GM23338 (cell line): ENCODE results near the gene ELFN1. TPM values are rescaled to one million over a fixed set of nuclear protein-coding genes. Genes with fewer than 3 reads are reported as not detected.

Experiments used
- ATAC-seq: fragments of 200-7000 bp; cut with Tn5 transposase; 3 replicates; pipeline ENCODE4 v1.9.1; 2020
- DNase-seq: peaks from one replicate; pipeline ENCODE4 v3.0.0-alpha.2; 2015; ENCODE audit warnings: low spot score
- H2AFZ ChIP-seq: fragments of 200-600 bp; sonication (generic); 2 replicates; pipeline ENCODE4 v1.8.0; 2016; ENCODE audit warnings: antibody characterized with exemption, mild to moderate bottlenecking, moderate library complexity
- H3F3A ChIP-seq: fragments of 200-600 bp; sonication (generic); replicated peaks from 2 replicates; pipeline ENCODE4 v1.8.0; 2017; ENCODE audit warnings: antibody characterized with exemption, mixed run types, low read depth
- H3K27ac ChIP-seq: fragments of 200-600 bp; sonication (generic); 2 replicates; pipeline ENCODE4 v1.6.1; 2016; ENCODE audit warnings: low read depth
- H3K27me3 ChIP-seq: fragments of 200-600 bp; sonication (generic); 2 replicates; pipeline ENCODE4 v1.8.0; 2016; ENCODE audit warnings: mild to moderate bottlenecking, mixed run types, moderate library complexity; ENCODE audit not compliant: insufficient read depth
- H3K36me3 ChIP-seq: fragments of 200-600 bp; sonication (generic); 2 replicates; pipeline ENCODE4 v1.8.0; 2016; ENCODE audit warnings: mild to moderate bottlenecking; ENCODE audit not compliant: insufficient read depth
- H3K4me1 ChIP-seq: fragments of 200-600 bp; sonication (generic); 2 replicates; pipeline ENCODE4 v1.8.0; 2016; ENCODE audit warnings: mild to moderate bottlenecking, moderate library complexity; ENCODE audit not compliant: insufficient read depth
- H3K4me2 ChIP-seq: fragments of 200-600 bp; sonication (generic); 2 replicates; pipeline ENCODE4 v1.7.1; 2017; ENCODE audit warnings: mixed run types
- H3K4me3 ChIP-seq: fragments of 200-600 bp; sonication (generic); 2 replicates; pipeline ENCODE4 v1.6.1; 2016; ENCODE audit warnings: mixed run types
- H3K79me2 ChIP-seq: fragments of 200-600 bp; sonication (generic); replicated peaks from 2 replicates; pipeline ENCODE4 v1.8.0; 2017; ENCODE audit warnings: mild to moderate bottlenecking; ENCODE audit not compliant: insufficient read depth
- H3K9me2 ChIP-seq: fragments of 200-600 bp; sonication (generic); 2 replicates; pipeline ENCODE4 v1.8.0; 2017; ENCODE audit not compliant: insufficient read depth
- H4K20me1 ChIP-seq: fragments of 200-600 bp; sonication (generic); replicated peaks from 2 replicates; pipeline ENCODE4 v1.8.0; 2017; ENCODE audit warnings: mild to moderate bottlenecking; ENCODE audit not compliant: insufficient read depth
- H3K27ac Mint-ChIP-seq: 2 replicates; pipeline ENCODE4 v1.8.0; 2020; ENCODE audit warnings: inconsistent platforms, mild to moderate bottlenecking, moderate library complexity, mixed read lengths
- H3K27me3 Mint-ChIP-seq: 3 replicates; pipeline ENCODE4 v1.8.0; 2022; ENCODE audit warnings: low read depth, mild to moderate bottlenecking, moderate library complexity, mixed read lengths, inconsistent platforms; ENCODE audit not compliant: insufficient read depth, poor library complexity
- H3K36me3 Mint-ChIP-seq: 3 replicates; pipeline ENCODE4 v1.8.0; 2021; ENCODE audit warnings: low read depth, mild to moderate bottlenecking, inconsistent platforms, moderate library complexity, mixed read lengths
- H3K4me1 Mint-ChIP-seq: 3 replicates; pipeline ENCODE4 v1.8.0; 2020; ENCODE audit warnings: mild to moderate bottlenecking, inconsistent platforms, mixed read lengths
- H3K4me3 Mint-ChIP-seq: 3 replicates; pipeline ENCODE4 v1.8.0; 2021; ENCODE audit warnings: moderate library complexity, mild to moderate bottlenecking, inconsistent platforms, mixed read lengths
- H3K9me3 Mint-ChIP-seq: 3 replicates; pipeline ENCODE4 v1.8.0; 2020; ENCODE audit warnings: moderate library complexity, mild to moderate bottlenecking, inconsistent platforms, mixed read lengths
- CREB1 ChIP-seq: fragments of 250-450 bp; sonication (Bioruptor Pico); IDR thresholded peaks from 2 replicates; pipeline ENCODE4 v1.5.0; 2020; ENCODE audit warnings: low read depth, mild to moderate bottlenecking, moderate library complexity
- EZH2 ChIP-seq: fragments of 200-600 bp; sonication (generic); IDR thresholded peaks from one replicate; pipeline ENCODE4 v1.8.0; 2017; ENCODE audit warnings: antibody characterized with exemption, mild to moderate bottlenecking, low read depth; ENCODE audit not compliant: unreplicated experiment
- EZH2phosphoT487 ChIP-seq: fragments of 200-600 bp; sonication (generic); IDR thresholded peaks from one replicate; pipeline ENCODE4 v1.8.1; 2018; ENCODE audit warnings: antibody characterized with exemption; ENCODE audit not compliant: unreplicated experiment
- JUNB ChIP-seq: IDR thresholded peaks from one replicate; pipeline ENCODE4 v1.6.1; 2016; ENCODE audit warnings: antibody characterized with exemption; ENCODE audit not compliant: unreplicated experiment
- POLR2AphosphoS5 ChIP-seq: IDR thresholded peaks from 2 replicates; pipeline ENCODE4 v1.6.1; 2016; ENCODE audit warnings: antibody characterized with exemption, low read depth
- STAT1 ChIP-seq: IDR thresholded peaks from one replicate; pipeline ENCODE4 v1.6.1; 2016; ENCODE audit warnings: antibody characterized with exemption; ENCODE audit not compliant: unreplicated experiment
- ZNF114 ChIP-seq: fragments of 250-450 bp; sonication (Bioruptor Pico); IDR thresholded peaks from 2 replicates; pipeline ENCODE4 v1.5.0; 2020; ENCODE audit warnings: mild to moderate bottlenecking, moderate library complexity
- ZNF331 ChIP-seq: fragments of 250-450 bp; sonication (Bioruptor Pico); IDR thresholded peaks from 2 replicates; pipeline ENCODE4 v1.5.0; 2020; ENCODE audit warnings: low read depth, mild to moderate bottlenecking, moderate library complexity
- polyA plus RNA-seq: library from polyadenylated mRNA; unstranded; fragments of >200 nt; fragmentation: Nextera tagmentation; extraction: Ambion mirVana; gene quantifications from 2 replicates; pipeline ENCODE4 v1.2.1, GENCODE V29; 2016
- total RNA-seq: library from RNA; depleted of rRNA; stranded (reverse); fragments of >200 nt; shearing (Covaris generic); gene quantifications from 2 replicates; pipeline ENCODE4 v1.2.3, GENCODE V29; 2014
- TF ChIP-seq, protein P1 (sequence below): IDR thresholded peaks from 2 replicates; pipeline ENCODE4 v1.6.1; 2016; ENCODE audit warnings: antibody characterized with exemption
- TF ChIP-seq, protein P2 (sequence below): IDR thresholded peaks from one replicate; pipeline ENCODE4 v1.6.1; 2018; ENCODE audit warnings: antibody characterized with exemption; ENCODE audit not compliant: unreplicated experiment
- TF ChIP-seq, protein P3 (sequence below), 2 experiments: fragments of 200-600 bp in 1 of 2; sonication (generic) in 1 of 2; conservative IDR thresholded peaks; 2 replicates each; pipeline versions ENCODE4 v1.5.1 to v1.6.1; 2016 to 2017; ENCODE audit warnings: antibody characterized with exemption in 2 of 2, low read depth in 2 of 2, mild to moderate bottlenecking in 2 of 2, moderate library complexity in 1 of 2

Gene ELFN1
- total and polyA plus RNA-seq, 2 experiments from 2014 or later, result 0.08 to 3.5 TPM

DNA sequence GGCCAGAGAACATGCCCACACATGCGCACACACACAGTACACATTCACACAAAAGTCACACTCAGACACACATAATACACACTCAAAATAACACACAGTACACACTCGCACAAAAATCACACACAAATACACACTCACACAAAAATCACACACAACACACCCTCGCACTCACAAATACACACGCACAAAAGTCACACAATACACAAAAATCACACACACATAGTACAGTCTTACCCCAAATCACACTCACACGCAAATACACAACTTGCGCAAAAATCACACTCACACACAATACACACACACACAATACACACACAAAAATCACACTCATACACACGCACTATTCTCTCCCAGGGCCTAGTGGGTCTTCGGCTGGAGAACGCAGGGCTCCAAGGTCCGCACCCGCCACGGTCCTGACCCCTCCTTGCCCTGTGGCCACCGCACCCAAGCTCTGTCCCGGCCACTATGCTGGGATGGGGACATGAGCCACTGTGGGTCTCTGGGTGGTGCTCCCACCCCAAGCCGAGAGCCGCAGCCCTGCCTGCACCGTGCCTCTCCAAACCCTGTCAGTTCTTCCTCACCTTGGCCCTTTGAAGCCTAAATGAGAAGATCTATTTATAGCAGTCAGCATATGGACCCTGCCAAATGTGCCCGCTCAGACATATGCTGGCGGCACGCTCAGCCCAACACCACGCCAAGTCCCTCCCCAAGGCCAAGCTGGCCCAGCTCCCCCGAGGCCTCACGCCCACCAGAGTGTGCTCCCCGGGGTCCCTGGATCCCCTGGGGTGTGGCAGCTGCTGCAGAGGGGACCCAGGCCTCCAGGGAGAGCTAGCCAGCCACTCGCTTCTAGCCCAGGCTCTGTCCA is 55.9 kb downstream of the ELFN1 start:
- Histone ChIP-seq H3F3A (no peaks in the 10 kb centered on the region), H3K79me2 (no peaks in the 10 kb centered on the region), H2AFZ (no peak overlapping the region), H3K27ac (no peak overlapping the region), H4K20me1 (no peaks in the 10 kb centered on the region), H3K4me3 (no peak overlapping the region), H3K9me2 (no peaks in the 10 kb centered on the region), H3K4me1 (no peaks in the 10 kb centered on the region), H3K27me3 (no peaks in the 10 kb centered on the region), H3K4me2 (no peak overlapping the region), H3K36me3 (no peaks in the 10 kb centered on the region)
- H3K27ac Mint-ChIP-seq, result no peak overlapping the region
- H3K4me3 Mint-ChIP-seq, result no peak overlapping the region; the same call in 2 of the 3 replicates
- peaks cover 5% of the 10 kb centered on the region for H3K27me3 Mint-ChIP-seq
- H3K4me1 Mint-ChIP-seq, result peaks cover 14% of the 10 kb centered on the region
- H3K36me3 Mint-ChIP-seq, result peaks cover 9% of the 10 kb centered on the region; the same call in 2 of the 3 replicates
- no peak for TF ChIP-seq STAT1
- TF ChIP-seq, protein P1, sequence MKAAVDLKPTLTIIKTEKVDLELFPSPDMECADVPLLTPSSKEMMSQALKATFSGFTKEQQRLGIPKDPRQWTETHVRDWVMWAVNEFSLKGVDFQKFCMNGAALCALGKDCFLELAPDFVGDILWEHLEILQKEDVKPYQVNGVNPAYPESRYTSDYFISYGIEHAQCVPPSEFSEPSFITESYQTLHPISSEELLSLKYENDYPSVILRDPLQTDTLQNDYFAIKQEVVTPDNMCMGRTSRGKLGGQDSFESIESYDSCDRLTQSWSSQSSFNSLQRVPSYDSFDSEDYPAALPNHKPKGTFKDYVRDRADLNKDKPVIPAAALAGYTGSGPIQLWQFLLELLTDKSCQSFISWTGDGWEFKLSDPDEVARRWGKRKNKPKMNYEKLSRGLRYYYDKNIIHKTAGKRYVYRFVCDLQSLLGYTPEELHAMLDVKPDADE, result no peak
- no peak for TF ChIP-seq POLR2AphosphoS5
- TF ChIP-seq, protein P2, sequence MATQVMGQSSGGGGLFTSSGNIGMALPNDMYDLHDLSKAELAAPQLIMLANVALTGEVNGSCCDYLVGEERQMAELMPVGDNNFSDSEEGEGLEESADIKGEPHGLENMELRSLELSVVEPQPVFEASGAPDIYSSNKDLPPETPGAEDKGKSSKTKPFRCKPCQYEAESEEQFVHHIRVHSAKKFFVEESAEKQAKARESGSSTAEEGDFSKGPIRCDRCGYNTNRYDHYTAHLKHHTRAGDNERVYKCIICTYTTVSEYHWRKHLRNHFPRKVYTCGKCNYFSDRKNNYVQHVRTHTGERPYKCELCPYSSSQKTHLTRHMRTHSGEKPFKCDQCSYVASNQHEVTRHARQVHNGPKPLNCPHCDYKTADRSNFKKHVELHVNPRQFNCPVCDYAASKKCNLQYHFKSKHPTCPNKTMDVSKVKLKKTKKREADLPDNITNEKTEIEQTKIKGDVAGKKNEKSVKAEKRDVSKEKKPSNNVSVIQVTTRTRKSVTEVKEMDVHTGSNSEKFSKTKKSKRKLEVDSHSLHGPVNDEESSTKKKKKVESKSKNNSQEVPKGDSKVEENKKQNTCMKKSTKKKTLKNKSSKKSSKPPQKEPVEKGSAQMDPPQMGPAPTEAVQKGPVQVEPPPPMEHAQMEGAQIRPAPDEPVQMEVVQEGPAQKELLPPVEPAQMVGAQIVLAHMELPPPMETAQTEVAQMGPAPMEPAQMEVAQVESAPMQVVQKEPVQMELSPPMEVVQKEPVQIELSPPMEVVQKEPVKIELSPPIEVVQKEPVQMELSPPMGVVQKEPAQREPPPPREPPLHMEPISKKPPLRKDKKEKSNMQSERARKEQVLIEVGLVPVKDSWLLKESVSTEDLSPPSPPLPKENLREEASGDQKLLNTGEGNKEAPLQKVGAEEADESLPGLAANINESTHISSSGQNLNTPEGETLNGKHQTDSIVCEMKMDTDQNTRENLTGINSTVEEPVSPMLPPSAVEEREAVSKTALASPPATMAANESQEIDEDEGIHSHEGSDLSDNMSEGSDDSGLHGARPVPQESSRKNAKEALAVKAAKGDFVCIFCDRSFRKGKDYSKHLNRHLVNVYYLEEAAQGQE, result no peak
- TF ChIP-seq JUNB, result no peak
- TF ChIP-seq EZH2, result no peak
- TF ChIP-seq EZH2phosphoT487, result no peak
- DNase-seq (no peak), ATAC-seq (no peak)
- H3K9me3 Mint-ChIP-seq, result peaks cover 16% of the 10 kb centered on the region

DNA sequence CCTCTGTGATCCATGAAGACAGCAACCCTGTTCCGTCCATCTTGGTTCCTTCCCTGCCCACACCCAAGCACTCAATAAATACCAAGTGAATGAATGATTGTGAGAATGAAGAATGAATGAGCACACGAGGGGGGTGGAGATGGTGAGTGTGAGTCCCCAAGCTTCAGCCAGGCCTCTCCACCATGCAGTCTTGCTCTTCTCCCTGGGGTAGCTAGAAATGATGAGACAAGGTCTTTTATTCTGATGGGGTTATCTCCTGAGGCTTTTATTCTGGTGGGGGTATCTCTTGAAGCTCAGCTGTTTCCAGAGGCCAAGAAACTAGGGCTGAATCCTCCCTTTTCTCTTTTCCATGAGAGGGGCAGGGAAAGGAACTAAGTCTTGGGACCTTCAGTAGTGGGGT is 57.0 kb downstream of the ELFN1 start:
- H3K9me3 Mint-ChIP-seq, result peaks cover 18% of the 10 kb centered on the region
- Histone ChIP-seq H3K36me3 (no peaks in the 10 kb centered on the region), H3K79me2 (no peaks in the 10 kb centered on the region), H3K4me3 (no peak overlapping the region), H3K9me2 (no peaks in the 10 kb centered on the region), H3K27ac (no peak overlapping the region), H4K20me1 (no peaks in the 10 kb centered on the region), H2AFZ (no peak overlapping the region), H3K27me3 (no peaks in the 10 kb centered on the region), H3K4me2 (no peak overlapping the region), H3K4me1 (no peaks in the 10 kb centered on the region), H3F3A (no peaks in the 10 kb centered on the region)
- no peak for DNase-seq
- peaks cover 9% of the 10 kb centered on the region; the same call in 2 of the 3 replicates for H3K36me3 Mint-ChIP-seq
- no peak overlapping the region for H3K27ac Mint-ChIP-seq
- peaks cover 7% of the 10 kb centered on the region for H3K4me1 Mint-ChIP-seq
- H3K27me3 Mint-ChIP-seq, result peaks cover 5% of the 10 kb centered on the region
- no peak for ATAC-seq
- H3K4me3 Mint-ChIP-seq, result no peak overlapping the region
- TF ChIP-seq ZNF331 (CRISPR knock-in tag), result no peak
- no peak for TF ChIP-seq CREB1 (CRISPR knock-in tag)
- TF ChIP-seq, protein P3, sequence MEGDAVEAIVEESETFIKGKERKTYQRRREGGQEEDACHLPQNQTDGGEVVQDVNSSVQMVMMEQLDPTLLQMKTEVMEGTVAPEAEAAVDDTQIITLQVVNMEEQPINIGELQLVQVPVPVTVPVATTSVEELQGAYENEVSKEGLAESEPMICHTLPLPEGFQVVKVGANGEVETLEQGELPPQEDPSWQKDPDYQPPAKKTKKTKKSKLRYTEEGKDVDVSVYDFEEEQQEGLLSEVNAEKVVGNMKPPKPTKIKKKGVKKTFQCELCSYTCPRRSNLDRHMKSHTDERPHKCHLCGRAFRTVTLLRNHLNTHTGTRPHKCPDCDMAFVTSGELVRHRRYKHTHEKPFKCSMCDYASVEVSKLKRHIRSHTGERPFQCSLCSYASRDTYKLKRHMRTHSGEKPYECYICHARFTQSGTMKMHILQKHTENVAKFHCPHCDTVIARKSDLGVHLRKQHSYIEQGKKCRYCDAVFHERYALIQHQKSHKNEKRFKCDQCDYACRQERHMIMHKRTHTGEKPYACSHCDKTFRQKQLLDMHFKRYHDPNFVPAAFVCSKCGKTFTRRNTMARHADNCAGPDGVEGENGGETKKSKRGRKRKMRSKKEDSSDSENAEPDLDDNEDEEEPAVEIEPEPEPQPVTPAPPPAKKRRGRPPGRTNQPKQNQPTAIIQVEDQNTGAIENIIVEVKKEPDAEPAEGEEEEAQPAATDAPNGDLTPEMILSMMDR (conservative IDR thresholded peaks at IDR 0.05; ENCODE audit: low read depth in 2 of 2), result no peak
- no peak for TF ChIP-seq ZNF114
- TF ChIP-seq POLR2AphosphoS5, result no peak
- TF ChIP-seq, protein P2, result no peak
- no peak for TF ChIP-seq STAT1
